DMS53 (cell line): ENCODE measurements around the gene ERICH6.

Experiments
- DNase-seq: peaks from one replicate; lab custom pipeline; 2025; lab: John Stamatoyannopoulos, UW

ERICH6 gene

DNA sequence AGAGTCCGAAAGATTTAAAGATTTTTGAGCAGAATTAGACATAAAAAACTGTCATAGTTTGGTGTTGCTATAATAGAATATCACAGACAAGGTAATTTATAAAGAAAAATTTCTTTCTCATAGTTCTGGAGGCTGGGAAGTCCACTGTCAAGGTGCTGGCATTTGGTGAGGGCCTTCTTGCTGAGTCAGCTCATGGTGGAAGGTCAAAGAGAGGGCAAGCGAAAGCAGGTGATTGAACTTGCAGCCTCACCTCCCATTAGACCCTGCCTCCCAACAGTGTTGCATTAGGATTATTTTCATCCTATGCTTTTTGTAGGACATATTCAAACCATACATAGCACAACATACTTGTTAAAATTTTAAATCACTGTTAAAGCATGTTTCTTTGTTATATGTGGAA is 90.7 kb downstream of the ERICH6 start:
- no peak for DNase-seq

DNA sequence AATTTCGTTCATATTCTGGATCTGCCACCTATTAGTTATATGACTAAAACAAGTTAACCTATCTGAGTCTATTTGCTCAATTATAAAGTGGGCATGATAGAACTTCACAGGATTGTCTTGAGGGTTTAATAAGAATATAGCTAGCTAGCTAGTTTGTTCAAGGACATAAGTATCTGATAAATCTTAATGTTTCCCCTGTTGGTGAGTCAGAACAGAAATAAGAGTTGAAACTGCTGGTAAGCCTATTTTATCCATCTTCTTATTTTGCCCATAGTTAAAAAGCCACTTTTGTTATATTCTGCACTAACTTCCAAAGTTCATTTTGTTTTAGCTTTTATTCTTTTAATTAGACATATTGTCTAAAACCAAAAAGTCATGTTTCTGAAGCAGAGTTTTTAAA is 91.2 kb downstream of the ERICH6 start:
- DNase-seq: no peak

DNA sequence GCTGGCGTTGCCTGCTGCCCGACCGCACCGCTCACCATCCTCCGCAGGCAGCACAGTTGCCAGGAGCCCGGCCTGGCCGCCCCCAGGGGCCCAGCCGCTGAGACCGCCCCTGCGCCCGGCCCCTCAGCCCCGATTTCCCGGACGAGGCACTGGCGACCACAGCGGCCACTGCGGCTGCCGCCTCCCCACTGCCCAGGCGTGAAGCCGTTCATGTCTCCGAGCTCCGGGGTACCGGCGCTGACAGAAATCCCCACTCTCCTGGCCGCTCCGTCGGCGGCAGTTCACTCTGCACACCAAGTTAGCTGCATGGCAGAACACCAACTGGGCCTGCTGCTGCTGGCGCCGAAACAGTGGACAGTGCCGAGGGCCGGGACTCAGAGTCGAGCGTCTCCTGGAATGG is 92.1 kb downstream of the ERICH6 start:
- DNase-seq: no peak

DNA sequence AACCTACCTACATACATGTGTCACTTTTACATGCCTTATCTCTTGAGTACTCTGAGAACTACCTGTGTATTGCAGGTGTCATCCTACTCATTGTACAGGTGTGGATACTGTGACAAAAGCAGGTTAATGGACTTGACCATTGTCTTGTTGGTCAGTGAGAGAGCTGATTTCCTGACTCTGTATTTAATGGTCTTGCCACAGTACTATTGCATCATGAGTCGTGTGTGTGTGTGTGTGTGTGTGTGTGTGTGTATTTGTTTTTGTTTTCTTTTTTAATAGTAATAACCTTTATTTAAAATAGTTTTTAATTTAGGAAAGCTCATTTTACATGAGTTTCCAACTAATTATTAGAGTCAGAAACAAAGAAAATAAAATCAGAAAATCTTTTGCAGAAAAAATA is 92.9 kb downstream of the ERICH6 start:
- peak; percentile 17 for DNase-seq

DNA sequence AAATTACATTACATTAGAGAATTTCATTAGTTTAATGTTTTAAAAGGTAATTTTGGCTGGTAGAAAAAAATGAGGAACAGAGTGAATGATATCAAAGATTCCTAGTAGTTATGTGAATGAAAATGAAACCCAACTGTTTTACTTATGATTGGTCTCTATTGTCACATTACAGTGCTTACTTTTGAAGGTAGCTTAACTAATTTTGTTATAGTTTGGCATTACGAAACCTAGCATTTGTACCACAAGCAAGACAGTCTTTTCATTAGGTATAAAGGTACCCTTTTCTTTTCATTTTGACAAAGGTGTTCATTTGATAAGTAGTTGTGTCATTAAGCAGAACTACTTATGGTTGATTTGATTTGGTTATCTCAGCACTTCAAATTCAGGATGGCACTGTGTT is 93.7 kb downstream of the ERICH6 start:
- no peak for DNase-seq
